Tracheal epithelial cell (primary cell): ENCODE data around the gene CD19. TPM values are rescaled to one million over a fixed set of nuclear protein-coding genes. Genes with fewer than 3 reads are reported as not detected.

Experiments
- total RNA-seq: library from RNA; depleted of rRNA; stranded (reverse); fragments of >200 nt; gene quantifications from 2 replicates; pipeline ENCODE4 v1.2.1, GENCODE V29; 2014

CD19 gene
- not detected in 2 replicates for total RNA-seq

GRCh38 chr16:28931801-28932225, at the start of gene CD19:
TSS of gene CD19 (plus strand) at chr16:28931971. CDS start at chr16:28932001, 30 bp downstream.

GRCh38 chr16:28924762-28925385, 6.9 kb upstream of the CD19 start, which contains the start of gene RABEP2:
TSS of gene RABEP2 (minus strand) at chr16:28925238. CDS start at chr16:28925163, 75 bp downstream.

GRCh38 chr16:28950648-28951409, 19.1 kb downstream of the CD19 start, which contains the start of gene NFATC2IP:
TSS of gene NFATC2IP (plus strand) at chr16:28950937. CDS start at chr16:28951012, 75 bp downstream.

GRCh38 chr16:28974437-28975157, 42.8 kb downstream of the CD19 start, which contains the start of gene SPNS1:
TSS of gene SPNS1 (plus strand) at chr16:28974778. CDS start at chr16:28975152, 374 bp downstream.

GRCh38 chr16:28984619-28985135, 52.9 kb downstream of the CD19 start, which contains the start of gene LAT:
TSS of gene LAT (plus strand) at chr16:28985052. CDS start at chr16:28985418, 366 bp downstream.

Other genes with a start within 250 kb of the CD19 start
- gene EIF3C, start 220.5 kb upstream of the CD19 start, total RNA-seq, result 121 and 396 TPM in 2 replicates
- 1.2 TPM in 1 of 2 replicates, not detected in the other for gene NPIPB9, start 180.2 kb upstream of the CD19 start, total RNA-seq
- gene ATXN2L, start 109.0 kb upstream of the CD19 start, total RNA-seq, result 35.7 and 41.6 TPM in 2 replicates
- gene TUFM, start 85.6 kb upstream of the CD19 start, total RNA-seq, result 135 and 157 TPM in 2 replicates
- gene SH2B1, start 68.1 kb upstream of the CD19 start, total RNA-seq, result 5.1 TPM in 2 replicates
- under 0.01 TPM in 1 of 2 replicates, not detected in the other for gene ATP2A1, start 53.5 kb upstream of the CD19 start, total RNA-seq
- gene RABEP2, start 6.7 kb upstream of the CD19 start, total RNA-seq, result 18.3 and 24.3 TPM in 2 replicates
- 15.1 and 24.8 TPM in 2 replicates for gene NFATC2IP, start 19.0 kb downstream of the CD19 start, total RNA-seq
- gene SPNS1, start 42.8 kb downstream of the CD19 start, total RNA-seq, result 23.2 and 26.7 TPM in 2 replicates
- gene LAT, start 53.1 kb downstream of the CD19 start, total RNA-seq, result 0.48 and 0.85 TPM in 2 replicates